K562 (cell line): ENCODE measurements around the gene TMEM132E. TPM values are rescaled to one million over a fixed set of nuclear protein-coding genes. Genes with fewer than 3 reads are reported as not detected.

Experiments
- ATAC-seq: fragments of 200-7000 bp; cut with Tn5 transposase; 3 replicates; pipeline ENCODE4 v1.9.1; 2020; ENCODE audit warnings: moderate library complexity
- BruUV-seq: library from RNA; stranded (reverse); fragments of 400-500 nt; replicated peaks from 2 replicates; lab custom pipeline; 2021; lab: Mats Ljungman, UMichigan
- CTCF ChIA-PET: fragments of 300-600 bp; formaldehyde crosslinking; extraction: SDS; loops from one replicate; lab custom pipeline; 2021; ENCODE audit warnings: low intra/inter-chr PET ratio; lab: Yijun Ruan, JAX
- POLR2A ChIA-PET: fragments of 300-600, 350-650 bp; sonication (Branson Sonifier 250); formaldehyde crosslinking; extraction: SDS; loops from one replicate; lab custom pipeline; 2021; ENCODE audit warnings: antibody characterized with exemption, inconsistent platforms; lab: Yijun Ruan, JAX
- DNase-seq, 4 experiments: peaks; one replicate each; pipeline versions ENCODE4 v3.0.0 to v3.0.0-alpha.2; 2011 to 2018; ENCODE audit warnings: low spot score in 3 of 4, mixed read lengths in 3 of 4; ENCODE audit errors: extremely low read depth in 1 of 4
- FAIRE-seq: peaks from 2 replicates; lab custom pipeline; 2011; peaks lifted over from hg19 to GRCh38; lab: Jason Lieb, UNC
- H2AFZ ChIP-seq: 2 replicates; pipeline ENCODE4 v1.6.0; 2011; ENCODE audit warnings: low read depth, low read length, control low read depth, inconsistent platforms
- H3K27ac ChIP-seq: fragments of 200-600 bp; 3 replicates; pipeline ENCODE4 v1.8.0; 2011; ENCODE audit warnings: low read depth, mild to moderate bottlenecking, control low read depth, inconsistent platforms, low read length, moderate library complexity, mixed read lengths; ENCODE audit errors: extremely low read depth
- H3K27me3 ChIP-seq, 2 experiments: fragments of 300-600 bp in 1 of 2; 2 replicates in 1 of 2; 3 replicates in 1 of 2; pipeline versions ENCODE4 v1.6.0 to v1.8.0; 2011; ENCODE audit warnings: inconsistent platforms in 2 of 2, low read length in 2 of 2, mild to moderate bottlenecking in 1 of 2, mixed read lengths in 1 of 2, moderate library complexity in 1 of 2; ENCODE audit not compliant: control insufficient read depth in 2 of 2, insufficient read depth in 2 of 2
- H3K36me3 ChIP-seq: fragments of 300-600 bp; 3 replicates; pipeline ENCODE4 v1.8.0; 2011; ENCODE audit warnings: mild to moderate bottlenecking, low read length, inconsistent platforms; ENCODE audit not compliant: control insufficient read depth, insufficient read depth
- H3K4me1 ChIP-seq, 2 experiments: fragments of 200-600 bp in 1 of 2; replicated peaks in 1 of 2; 2 replicates in 1 of 2; 3 replicates in 1 of 2; pipeline versions ENCODE4 v1.5.1 to v1.8.0; 2011; ENCODE audit warnings: inconsistent platforms in 2 of 2, low read length in 2 of 2, mild to moderate bottlenecking in 1 of 2, mixed read lengths in 1 of 2, moderate library complexity in 1 of 2; ENCODE audit not compliant: control insufficient read depth in 2 of 2, insufficient read depth in 2 of 2
- H3K4me2 ChIP-seq: 2 replicates; pipeline ENCODE4 v1.6.1; 2011; ENCODE audit warnings: low read length, control low read depth, inconsistent platforms, mixed read lengths; ENCODE audit not compliant: insufficient read depth
- H3K4me3 ChIP-seq: fragments of 200-600 bp; sonication (generic), shearing (Covaris generic); 2 replicates; pipeline ENCODE4 v1.5.1; 2016; ENCODE audit warnings: control low read depth, inconsistent platforms
- H3K79me2 ChIP-seq: fragments of 200-600 bp; 3 replicates; pipeline ENCODE4 v1.8.0; 2011; ENCODE audit warnings: low read length, inconsistent platforms; ENCODE audit not compliant: control insufficient read depth, insufficient read depth
- H3K9ac ChIP-seq, 2 experiments: 2 replicates each; pipeline versions ENCODE4 v1.6.0 to v1.6.1; 2011; ENCODE audit warnings: low read depth in 2 of 2, low read length in 2 of 2, control low read depth in 1 of 2, inconsistent platforms in 1 of 2, mild to moderate bottlenecking in 1 of 2, mixed read lengths in 1 of 2; ENCODE audit not compliant: insufficient read depth in 1 of 2
- H3K9me1 ChIP-seq: one replicate; pipeline ENCODE4 v1.6.0; 2011; ENCODE audit warnings: inconsistent platforms, mild to moderate bottlenecking, low read length, moderate library complexity; ENCODE audit not compliant: control insufficient read depth, insufficient read depth
- H3K9me3 ChIP-seq: replicated peaks from 2 replicates; pipeline ENCODE4 v1.5.1; 2011; ENCODE audit warnings: low read depth, low read length, inconsistent platforms; ENCODE audit not compliant: control insufficient read depth, insufficient read depth
- H4K20me1 ChIP-seq: replicated peaks from 2 replicates; pipeline ENCODE4 v1.6.1; 2011; ENCODE audit warnings: low read length, inconsistent platforms, mixed read lengths; ENCODE audit not compliant: control insufficient read depth, insufficient read depth
- BRD4 ChIP-seq: fragments of 200-600 bp; sonication (generic); IDR thresholded peaks from 2 replicates; pipeline ENCODE4 v1.6.1; 2017; ENCODE audit warnings: inconsistent platforms
- CBX2 ChIP-seq: fragments of 200-600 bp; sonication (generic); IDR thresholded peaks from one replicate; pipeline ENCODE4 v1.6.1; 2012; ENCODE audit warnings: mild to moderate bottlenecking, low read length, inconsistent platforms; ENCODE audit not compliant: insufficient read depth, poor library complexity, severe bottlenecking
- CGGBP1 ChIP-seq: fragments of 250-450 bp; sonication (Bioruptor Pico); IDR thresholded peaks from 2 replicates; pipeline ENCODE4 v1.9.0; 2021; ENCODE audit warnings: mild to moderate bottlenecking
- HDAC6 ChIP-seq: IDR thresholded peaks from 2 replicates; pipeline ENCODE4 v1.6.1; 2012; ENCODE audit warnings: low read depth, mild to moderate bottlenecking, control low read depth, inconsistent platforms, low read length, moderate library complexity
- KHSRP ChIP-seq: fragments of 450-650 bp; IDR thresholded peaks from 2 replicates; pipeline ENCODE4 v1.6.1; 2017
- KLF16 ChIP-seq: IDR thresholded peaks from 2 replicates; pipeline ENCODE4 v1.6.1; 2016; ENCODE audit warnings: antibody characterized with exemption
- NONO ChIP-seq, 2 experiments: fragments of 200-400 bp in 1 of 2; fragments of 450-650 bp in 1 of 2; formaldehyde crosslinking in 1 of 2; IDR thresholded peaks; 2 replicates each; pipeline ENCODE4 v1.6.1; 2017; ENCODE audit warnings: low read depth in 2 of 2, mild to moderate bottlenecking in 2 of 2, moderate library complexity in 2 of 2, low read length in 1 of 2
- RFX5 ChIP-seq: IDR thresholded peaks from 2 replicates; pipeline ENCODE4 v1.6.1; 2011; ENCODE audit warnings: low read depth, mild to moderate bottlenecking, improper control_type of control experiment, low read length
- RUNX1 ChIP-seq: sonication (generic); IDR thresholded peaks from 2 replicates; pipeline ENCODE4 v1.6.1; 2016; ENCODE audit warnings: antibody characterized with exemption, low read depth
- SMARCC2 ChIP-seq: fragments of 450-650 bp; IDR thresholded peaks from 2 replicates; pipeline ENCODE4 v1.6.1; 2017; ENCODE audit warnings: antibody characterized with exemption, moderate library complexity, mild to moderate bottlenecking, low read depth
- SRSF1 ChIP-seq: fragments of 200-400 bp; formaldehyde crosslinking; IDR thresholded peaks from 2 replicates; pipeline ENCODE4 v1.6.1; 2017; ENCODE audit warnings: mild to moderate bottlenecking, low read depth, low read length, moderate library complexity
- ZBTB2 ChIP-seq: fragments of 450-650 bp; IDR thresholded peaks from 2 replicates; pipeline ENCODE4 v1.6.1; 2016; ENCODE audit warnings: antibody characterized with exemption
- ZNF24 ChIP-seq: fragments of 450-650 bp; IDR thresholded peaks from 2 replicates; pipeline ENCODE4 v1.6.1; 2016
- WGBS: fragments of 100-300 bp; shearing (Covaris generic); methylation state at CpG from one replicate; pipeline ENCODE4 v1.1.6; 2016; ENCODE audit warnings: low coverage, mixed read lengths; ENCODE audit not compliant: insufficient coverage; ENCODE audit errors: missing lambda C conversion rate; 5-methylcytosine and 5-hydroxymethylcytosine counted together
- in situ Hi-C: fragments of 300-500 bp; cut with MboI; formaldehyde crosslinking; loops from 4 replicates; pipeline ENCODE4 v1.15.0; 2018; ENCODE audit warnings: inconsistent platforms, mixed read lengths
- intact Hi-C: fragments of 100-400 bp; cut with micrococcal nuclease; formaldehyde crosslinking; loops from 2 replicates; pipeline ENCODE4 v1.14.2; 2022
- polyA plus RNA-seq, 8 experiments: library from polyadenylated mRNA; depleted of rRNA in 4 of 8; stranded (reverse) in 5 of 8; unstranded in 3 of 8; fragments of >200 nt; fragmentation: Nextera tagmentation in 2 of 8; fragmentation: Illumina TruSeq in 1 of 8; extraction: Ambion mirVana in 2 of 8; extraction: Trizol in 1 of 8; gene quantifications; 2 replicates each; pipeline versions ENCODE4 v1.2.1 to v1.2.3, GENCODE V29; 2011 to 2014; ENCODE audit warnings: inconsistent platforms in 1 of 8, missing spikeins in 1 of 8
- total RNA-seq, 7 experiments: library from RNA; depleted of rRNA in 6 of 7; stranded (reverse); fragments of >200 nt in 6 of 7; fragmentation: Illumina TruSeq in 2 of 7; extraction: Trizol in 2 of 7; gene quantifications; 2 replicates each; pipeline versions ENCODE4 v1.2.1 to v1.2.3, GENCODE V29; 2011 to 2021; ENCODE audit warnings: low replicate concordance in 1 of 7
- TF ChIP-seq, protein P1 (sequence below): fragments of 450-650 bp; conservative IDR thresholded peaks from 2 replicates; pipeline ENCODE4 v1.6.1; 2016; ENCODE audit warnings: missing genetic modification characterization, low read depth, mild to moderate bottlenecking, missing compliant biosample characterization, moderate library complexity
- TF ChIP-seq, protein P2 (sequence below), 2 experiments: fragments of 250-450 bp in 1 of 2; fragments of 450-650 bp in 1 of 2; sonication (Bioruptor Pico) in 1 of 2; IDR thresholded peaks; 2 replicates each; pipeline versions ENCODE4 v1.6.1 to v1.8.0; 2016 to 2021; ENCODE audit warnings: mild to moderate bottlenecking in 2 of 2, moderate library complexity in 2 of 2, missing compliant biosample characterization in 1 of 2, missing genetic modification characterization in 1 of 2
- TF ChIP-seq, protein P3 (sequence below): sonication (generic); formaldehyde crosslinking; IDR thresholded peaks from 2 replicates; pipeline ENCODE4 v1.8.0; 2023; ENCODE audit warnings: mild to moderate bottlenecking, missing genetic modification reagents

The TMEM132E gene
- total and polyA plus RNA-seq, 9 of the 15 experiments (the other 6 are each of a cell fraction or from before 2014, with no cell fraction given): not detected

GRCh38 chr17:34588266-34588665 is 8.9 kb downstream of the TMEM132E start (continued):
- TF ChIP-seq ZNF24 (no peak), ZBTB2 (no peak), KLF16 (no peak), CGGBP1 (CRISPR knock-in tag) (no peak), NONO (IDR thresholded peaks at IDR 0.05; ENCODE audit: low read depth in 2 of 2, low read length in 1 of 2) (no peak)
- TF ChIP-seq, protein P1, sequence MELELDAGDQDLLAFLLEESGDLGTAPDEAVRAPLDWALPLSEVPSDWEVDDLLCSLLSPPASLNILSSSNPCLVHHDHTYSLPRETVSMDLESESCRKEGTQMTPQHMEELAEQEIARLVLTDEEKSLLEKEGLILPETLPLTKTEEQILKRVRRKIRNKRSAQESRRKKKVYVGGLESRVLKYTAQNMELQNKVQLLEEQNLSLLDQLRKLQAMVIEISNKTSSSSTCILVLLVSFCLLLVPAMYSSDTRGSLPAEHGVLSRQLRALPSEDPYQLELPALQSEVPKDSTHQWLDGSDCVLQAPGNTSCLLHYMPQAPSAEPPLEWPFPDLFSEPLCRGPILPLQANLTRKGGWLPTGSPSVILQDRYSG (tag): no peak
- TF ChIP-seq, all 486 proteins: peak for 0

DNA sequence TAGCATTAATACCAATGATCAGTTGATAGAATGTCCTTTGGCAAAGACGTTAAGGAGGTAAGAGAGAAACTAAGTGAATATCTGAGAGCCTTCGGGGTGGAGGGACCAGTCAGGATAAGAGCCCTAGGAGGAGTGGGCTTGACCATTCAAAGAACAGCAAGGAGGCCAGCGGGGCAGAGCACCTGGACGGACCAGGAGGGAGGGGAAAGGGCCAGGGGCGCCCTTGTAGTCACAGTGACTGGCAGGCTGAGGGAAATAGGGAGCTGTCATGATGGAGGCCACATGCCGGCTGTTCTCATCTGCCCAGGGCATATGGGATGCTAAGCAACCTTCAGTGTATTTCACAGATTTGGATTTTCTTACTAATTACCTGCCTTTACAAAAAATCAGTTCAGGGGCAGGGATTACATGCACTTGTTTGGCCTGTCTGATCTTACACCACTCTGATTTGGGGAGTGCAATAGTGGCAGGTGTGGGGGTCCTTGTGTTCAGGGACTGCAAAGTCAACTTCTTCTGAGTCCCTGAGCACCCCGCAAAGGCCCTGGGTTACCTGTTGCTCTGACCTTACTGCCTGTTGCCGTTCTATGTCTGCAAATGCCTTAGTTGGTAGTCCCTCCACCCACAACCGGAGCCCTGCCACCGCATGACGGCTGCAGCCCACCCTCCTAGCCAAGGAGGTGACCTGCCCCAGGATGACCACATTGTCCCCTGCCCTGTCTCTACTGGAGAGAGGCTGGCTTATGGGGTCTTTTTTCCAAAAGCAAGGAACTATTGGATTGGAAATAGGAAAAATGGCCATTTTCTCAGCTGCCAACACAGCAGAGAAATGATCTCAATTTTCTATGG is 10.0 kb downstream of the TMEM132E start:
- WGBS: 0% methylated on average over 11 of the region's 11 CpGs
- FAIRE-seq: no peak
- no peaks in the 10 kb centered on the region for H3K9me3 ChIP-seq
- no peak overlapping the region for H3K9ac ChIP-seq
- H3K36me3 ChIP-seq: no peaks in the 10 kb centered on the region
- CTCF ChIA-PET: no interaction called here
- no peak overlapping the region for H3K27ac ChIP-seq
- H4K20me1 ChIP-seq: peaks cover 10% of the 10 kb centered on the region; the same call in 1 of the 2 replicates
- H3K9me1 ChIP-seq: no peaks in the 10 kb centered on the region
- intact Hi-C loops (no loop called here), in situ Hi-C loops (no loop called here)
- POLR2A ChIA-PET: interaction anchor here (0.6 to 1.0 kb wide), 2 partner anchors 11 to 86 kb away, joined by 3 to 5 read pairs; no protein-coding TSS in a partner anchor
- no peaks in the 10 kb centered on the region for H3K4me1 ChIP-seq
- H3K4me3 ChIP-seq: no peak overlapping the region
- ATAC-seq: no peak
- BruUV-seq: no TSS peak
- DNase-seq: no peak
- no peak overlapping the region for H3K4me2 ChIP-seq
- peaks cover 3 to 37% of the 10 kb centered on the region in 2 experiments; a peak in 3 of 5 replicates for H3K27me3 ChIP-seq
- no peak overlapping the region for H2AFZ ChIP-seq
- H3K79me2 ChIP-seq: no peaks in the 10 kb centered on the region
- TF ChIP-seq KLF16 (no peak), SRSF1 (no peak), BRD4 (no peak), SMARCC2 (no peak), RUNX1 (no peak), CBX2 (no peak), RFX5 (no peak), HDAC6 (no peak), KHSRP (no peak)
- TF ChIP-seq, protein P2, sequence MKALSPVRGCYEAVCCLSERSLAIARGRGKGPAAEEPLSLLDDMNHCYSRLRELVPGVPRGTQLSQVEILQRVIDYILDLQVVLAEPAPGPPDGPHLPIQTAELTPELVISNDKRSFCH (CRISPR knock-in tag; IDR thresholded peaks at IDR 0.05): no peak
- TF ChIP-seq, protein P2 (tag; IDR thresholded peaks at IDR 0.05): no peak
- TF ChIP-seq, protein P3, sequence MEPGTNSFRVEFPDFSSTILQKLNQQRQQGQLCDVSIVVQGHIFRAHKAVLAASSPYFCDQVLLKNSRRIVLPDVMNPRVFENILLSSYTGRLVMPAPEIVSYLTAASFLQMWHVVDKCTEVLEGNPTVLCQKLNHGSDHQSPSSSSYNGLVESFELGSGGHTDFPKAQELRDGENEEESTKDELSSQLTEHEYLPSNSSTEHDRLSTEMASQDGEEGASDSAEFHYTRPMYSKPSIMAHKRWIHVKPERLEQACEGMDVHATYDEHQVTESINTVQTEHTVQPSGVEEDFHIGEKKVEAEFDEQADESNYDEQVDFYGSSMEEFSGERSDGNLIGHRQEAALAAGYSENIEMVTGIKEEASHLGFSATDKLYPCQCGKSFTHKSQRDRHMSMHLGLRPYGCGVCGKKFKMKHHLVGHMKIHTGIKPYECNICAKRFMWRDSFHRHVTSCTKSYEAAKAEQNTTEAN (CRISPR knock-in tag): no peak
